Lower leg skin (tissue), 3 donors: ENCODE data around the gene OSTC.

Experiments used
- POLR2A ChIP-seq, 2 donors: fragments of 450-650 bp; IDR thresholded peaks; one replicate each; pipeline ENCODE4 v1.6.1; 2016 to 2017; ENCODE audit warnings: antibody characterized with exemption in 2 of 2, mild to moderate bottlenecking in 1 of 2, moderate library complexity in 1 of 2
- TF ChIP-seq, protein P1 (sequence below), 3 donors: fragments of 450-650 bp; IDR thresholded peaks; one replicate each; pipeline ENCODE4 v1.5.1; 2016; ENCODE audit warnings: antibody characterized with exemption in 3 of 3, mild to moderate bottlenecking in 3 of 3, moderate library complexity in 2 of 3

DNA sequence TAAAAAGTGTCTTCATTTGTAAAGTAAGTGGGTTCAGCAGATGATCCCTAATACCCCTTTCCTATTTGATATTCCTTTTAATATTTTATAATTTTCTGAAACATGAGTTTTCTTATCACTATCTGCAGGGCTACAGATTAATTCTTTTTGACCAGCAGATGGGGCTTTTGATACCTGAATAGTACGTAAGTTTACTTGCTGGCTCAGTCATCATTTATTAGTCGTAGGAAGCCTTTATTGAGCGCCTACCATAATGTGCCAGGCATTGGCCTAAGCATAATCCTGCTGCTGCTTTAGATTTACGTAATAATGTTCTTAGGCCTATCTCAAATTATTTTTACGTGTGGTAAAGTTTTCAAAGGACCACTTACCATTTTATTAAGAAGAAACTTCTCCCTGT lies 33.1 kb downstream of the OSTC start:
- TF ChIP-seq, protein P1, sequence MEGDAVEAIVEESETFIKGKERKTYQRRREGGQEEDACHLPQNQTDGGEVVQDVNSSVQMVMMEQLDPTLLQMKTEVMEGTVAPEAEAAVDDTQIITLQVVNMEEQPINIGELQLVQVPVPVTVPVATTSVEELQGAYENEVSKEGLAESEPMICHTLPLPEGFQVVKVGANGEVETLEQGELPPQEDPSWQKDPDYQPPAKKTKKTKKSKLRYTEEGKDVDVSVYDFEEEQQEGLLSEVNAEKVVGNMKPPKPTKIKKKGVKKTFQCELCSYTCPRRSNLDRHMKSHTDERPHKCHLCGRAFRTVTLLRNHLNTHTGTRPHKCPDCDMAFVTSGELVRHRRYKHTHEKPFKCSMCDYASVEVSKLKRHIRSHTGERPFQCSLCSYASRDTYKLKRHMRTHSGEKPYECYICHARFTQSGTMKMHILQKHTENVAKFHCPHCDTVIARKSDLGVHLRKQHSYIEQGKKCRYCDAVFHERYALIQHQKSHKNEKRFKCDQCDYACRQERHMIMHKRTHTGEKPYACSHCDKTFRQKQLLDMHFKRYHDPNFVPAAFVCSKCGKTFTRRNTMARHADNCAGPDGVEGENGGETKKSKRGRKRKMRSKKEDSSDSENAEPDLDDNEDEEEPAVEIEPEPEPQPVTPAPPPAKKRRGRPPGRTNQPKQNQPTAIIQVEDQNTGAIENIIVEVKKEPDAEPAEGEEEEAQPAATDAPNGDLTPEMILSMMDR (IDR thresholded peaks at IDR 0.05): no peak
- no peak for TF ChIP-seq POLR2A (IDR thresholded peaks at IDR 0.05)
